Stimulated activated CD4-positive, alpha-beta T cell treated with anti-CD3 and anti-CD28 coated beads, Interleukin-12 subunit alpha, Interleukin-12 subunit beta, amount 100 ng/mL, for 4 hours (primary cell): Measurements from ENCODE around the gene SLCO1C1.

Experiments
- DNase-seq: peaks from one replicate; pipeline ENCODE4 v3.0.0-alpha.2; 2020

SLCO1C1 gene

DNA sequence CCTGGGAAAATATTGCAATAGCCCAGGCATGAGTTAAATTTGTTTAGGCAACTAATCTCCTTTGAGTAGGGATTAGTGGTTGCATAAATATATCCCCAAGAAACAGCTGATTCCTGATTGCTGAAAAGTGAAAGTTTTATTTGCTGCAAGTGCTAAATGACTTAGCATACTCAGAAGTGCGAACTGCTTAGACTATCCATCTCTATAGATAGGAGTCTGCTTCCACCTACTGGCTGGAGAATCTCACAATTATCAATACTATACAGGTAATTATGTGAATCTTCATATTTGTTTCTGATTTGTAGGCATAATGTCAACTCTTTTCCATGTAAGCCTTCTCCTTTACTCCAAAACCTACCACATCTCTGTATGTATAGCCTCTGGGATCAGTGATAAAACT is 103.4 kb downstream of the SLCO1C1 start:
- DNase-seq, result no peak

DNA sequence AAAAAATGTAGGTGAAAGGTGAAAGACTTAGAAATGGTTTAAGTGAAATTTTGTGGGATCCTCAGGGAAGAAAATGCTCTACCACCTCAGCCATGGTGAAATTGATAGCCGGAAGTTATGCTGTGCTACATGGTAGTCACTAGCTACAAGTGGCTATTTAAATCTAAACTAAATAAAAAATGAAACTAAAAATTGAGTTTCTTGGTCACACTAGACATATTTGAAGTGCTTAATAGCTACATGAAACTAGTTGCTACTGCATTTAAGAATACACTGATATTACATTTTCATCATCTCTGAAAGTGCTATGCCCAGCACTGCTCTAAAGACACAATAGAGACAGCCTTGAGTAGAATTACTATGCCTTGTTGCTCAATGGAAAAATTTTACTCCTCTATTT is 105.0 kb downstream of the SLCO1C1 start:
- DNase-seq, result no peak

DNA sequence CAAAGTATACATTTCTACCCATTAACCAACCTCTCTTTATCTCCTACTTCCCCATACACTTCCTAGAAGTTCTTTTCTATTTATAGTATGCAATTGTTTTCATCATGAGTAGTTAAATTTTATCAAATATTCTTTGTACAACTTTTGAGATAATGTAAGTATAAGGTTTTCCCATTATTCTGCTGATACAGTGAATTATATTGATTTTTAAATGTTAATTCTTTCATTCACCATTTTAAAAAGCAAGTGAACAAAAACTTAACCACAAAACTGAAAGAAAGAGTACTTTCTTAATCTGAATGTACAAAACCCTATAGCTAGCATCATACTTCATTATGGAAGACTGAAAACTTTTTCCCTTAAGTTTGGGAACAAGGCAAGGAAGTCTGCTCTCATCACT is 105.9 kb downstream of the SLCO1C1 start:
- DNase-seq, result no peak
